Stimulated activated CD4-positive, alpha-beta T cell treated with anti-CD3 and anti-CD28 coated beads, Interleukin-1b, Interleukin-23, amount 100 ng/mL, for 4 hours (primary cell): Measurements from ENCODE around the gene NAB2.
A peak's percentile ranks its signal among the peaks of the same experiment; 100 is the strongest.

Experiments used
- DNase-seq, 2 donors: peaks; one replicate each; pipeline ENCODE4 v3.0.0-alpha.2; 2020; ENCODE audit warnings: low read depth in 2 of 2

Gene NAB2

DNA sequence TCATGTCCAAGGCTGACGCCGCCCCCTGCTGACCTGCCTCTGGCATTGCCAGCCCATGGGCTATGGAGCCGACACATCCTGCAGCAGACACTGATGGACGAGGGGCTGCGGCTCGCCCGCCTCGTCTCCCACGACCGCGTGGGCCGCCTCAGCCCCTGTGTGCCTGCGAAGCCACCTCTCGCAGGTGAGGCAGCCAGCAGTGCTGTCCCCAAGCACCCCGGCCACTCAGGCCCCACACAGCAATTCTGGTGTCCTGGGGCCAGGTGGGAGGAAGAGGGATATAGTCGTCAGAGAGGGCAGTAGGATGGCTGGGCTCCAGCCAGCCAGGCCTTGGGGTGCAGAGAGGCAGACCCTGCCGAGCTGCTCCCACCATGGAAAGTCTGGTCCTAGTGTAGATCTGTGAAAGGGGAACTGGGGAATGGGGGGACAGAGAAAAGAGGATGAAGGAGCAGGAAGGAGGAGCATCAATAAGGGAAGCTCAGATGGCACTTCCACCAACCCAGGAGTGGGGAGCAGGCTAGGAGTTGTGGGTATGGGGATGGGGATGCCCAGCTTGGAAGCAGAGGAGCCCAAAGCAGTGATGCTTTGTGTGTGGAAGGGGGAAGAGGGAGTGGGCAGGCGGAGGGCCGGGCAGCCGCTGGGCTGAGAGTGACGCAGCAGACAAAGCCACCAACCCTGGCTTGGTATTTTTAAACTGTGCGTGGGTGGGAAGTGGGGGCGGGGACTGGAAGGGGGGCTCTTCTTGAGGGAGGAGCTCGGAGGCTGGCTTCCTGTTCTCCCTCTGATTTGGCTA lies 4.7 kb downstream of the NAB2 start:
- peak; percentile 74 to 79 for DNase-seq

DNA sequence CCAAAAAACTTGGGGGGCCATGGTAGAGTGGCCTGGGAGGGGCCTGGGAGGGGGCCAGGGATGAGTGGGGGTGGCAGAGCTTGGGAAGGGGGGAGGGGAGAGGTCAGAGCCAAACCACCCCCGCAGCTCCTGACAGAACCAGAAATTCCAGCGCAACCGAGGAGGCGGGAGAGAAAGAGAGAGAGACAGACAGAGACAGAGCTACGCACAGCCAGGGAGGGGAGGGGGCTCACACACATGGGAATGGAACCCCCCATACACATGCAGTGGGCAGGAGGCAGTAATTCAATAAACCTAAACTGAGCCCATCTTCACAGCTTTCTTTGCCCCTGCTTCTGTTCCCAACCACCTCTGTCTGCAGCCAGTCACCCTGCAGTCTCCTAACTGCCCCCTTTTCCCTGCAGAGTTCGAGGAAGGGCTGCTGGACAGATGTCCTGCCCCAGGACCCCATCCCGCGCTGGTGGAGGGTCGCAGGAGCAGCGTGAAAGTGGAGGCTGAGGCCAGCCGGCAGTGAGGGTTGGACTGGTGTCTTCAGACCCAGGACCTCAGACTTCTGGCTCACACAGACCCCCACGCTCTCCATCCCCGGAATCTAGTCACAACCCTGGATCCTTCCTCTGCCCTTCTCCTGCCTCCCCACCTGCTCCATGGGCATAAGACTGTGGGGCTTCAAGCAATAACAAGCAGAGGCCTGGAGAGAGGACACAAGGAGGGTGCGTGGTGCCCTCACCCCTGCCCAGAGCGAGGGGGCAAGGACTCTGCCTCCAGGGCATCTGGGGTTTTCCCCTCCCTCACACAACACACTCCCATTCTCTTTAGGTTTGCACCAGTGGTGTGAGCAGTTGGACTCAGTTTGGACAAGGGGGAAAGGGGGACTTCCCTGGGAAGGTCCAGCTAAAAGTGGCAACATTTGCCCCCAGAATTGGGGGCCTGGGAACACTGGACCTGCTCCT lies 5.6 kb downstream of the NAB2 start:
- no peak for DNase-seq

DNA sequence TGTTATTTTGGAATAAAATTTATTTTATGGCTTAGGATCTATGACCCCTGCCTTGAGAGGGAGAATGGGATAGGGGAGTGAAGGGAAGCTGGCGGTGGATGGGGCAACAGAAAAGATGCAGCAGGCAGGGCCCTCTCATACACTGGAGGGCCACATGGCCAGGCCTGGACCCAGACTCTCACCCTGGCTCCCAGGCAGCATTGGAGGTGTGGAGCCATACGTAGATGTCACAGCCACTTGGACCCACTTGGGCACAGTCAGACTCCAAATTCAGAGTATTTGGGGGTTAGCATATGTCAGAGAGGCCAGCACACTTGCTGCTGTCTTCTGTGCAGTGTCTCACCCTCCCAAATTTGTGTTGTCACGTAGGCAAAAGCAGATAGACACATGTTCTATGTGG lies 6.5 kb downstream of the NAB2 start:
- no peak for DNase-seq

DNA sequence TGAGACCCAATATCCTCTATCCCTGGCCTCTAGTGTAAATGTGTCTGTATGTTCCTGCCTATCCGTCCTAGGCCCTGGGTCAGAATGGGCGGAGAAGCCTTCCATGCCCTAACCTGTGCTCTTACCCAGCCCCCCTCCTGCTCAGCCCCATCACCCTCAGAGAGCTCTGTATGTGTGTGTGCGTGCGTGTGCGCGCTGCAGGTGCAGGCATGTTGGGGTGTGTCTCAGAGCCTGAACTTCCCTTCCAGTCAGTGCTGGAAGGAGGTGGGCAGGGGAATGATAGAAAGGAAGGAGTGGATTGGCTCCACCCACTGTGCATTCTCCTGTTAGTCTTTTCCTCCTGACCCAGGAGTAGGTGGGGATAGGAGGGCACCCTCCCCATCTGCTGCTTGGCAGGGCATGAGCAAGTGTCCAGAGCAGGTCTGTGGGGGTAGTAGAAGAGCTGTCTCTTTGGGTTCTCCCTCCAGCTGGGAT lies 7.2 kb downstream of the NAB2 start:
- no peak for DNase-seq

DNA sequence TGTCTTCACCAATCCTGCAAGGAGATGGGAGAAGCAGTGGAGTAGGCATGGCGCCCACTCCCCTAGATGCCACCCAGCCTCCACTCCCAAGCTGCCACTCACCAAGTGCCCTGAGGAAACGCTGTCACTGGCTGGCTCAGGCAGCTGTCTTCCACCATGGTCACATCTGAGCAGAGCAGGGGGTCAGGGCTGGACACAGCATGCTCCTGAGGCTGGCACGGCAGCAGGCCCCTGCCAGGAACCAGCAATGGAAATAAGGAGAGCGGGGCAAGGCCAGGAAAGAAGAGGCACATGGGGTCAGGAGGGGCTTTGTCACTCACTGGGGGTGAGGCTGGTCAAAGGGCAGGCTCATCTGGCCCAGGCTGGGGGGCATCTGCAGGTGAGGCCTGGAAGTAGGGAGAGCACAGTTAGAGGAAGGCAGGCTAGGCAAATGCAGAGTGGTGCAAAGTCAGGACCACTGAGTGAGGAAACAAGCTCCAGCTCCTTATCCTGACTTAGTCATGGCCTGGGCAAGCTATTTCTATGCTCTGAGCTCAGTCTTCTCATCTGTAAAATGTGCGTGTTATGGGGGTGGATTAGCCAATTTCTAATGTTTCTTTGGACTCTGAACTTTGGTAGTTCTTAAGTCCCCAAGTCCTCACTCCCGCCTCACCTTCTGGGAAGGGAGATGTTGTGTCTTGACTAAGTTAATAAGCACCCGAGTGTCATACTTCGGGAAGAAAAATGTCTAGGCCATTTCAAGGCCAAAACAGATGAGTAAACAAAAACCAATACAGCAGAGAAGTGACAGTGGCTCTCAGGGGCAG lies 8.0 kb downstream of the NAB2 start:
- DNase-seq: no peak

DNA sequence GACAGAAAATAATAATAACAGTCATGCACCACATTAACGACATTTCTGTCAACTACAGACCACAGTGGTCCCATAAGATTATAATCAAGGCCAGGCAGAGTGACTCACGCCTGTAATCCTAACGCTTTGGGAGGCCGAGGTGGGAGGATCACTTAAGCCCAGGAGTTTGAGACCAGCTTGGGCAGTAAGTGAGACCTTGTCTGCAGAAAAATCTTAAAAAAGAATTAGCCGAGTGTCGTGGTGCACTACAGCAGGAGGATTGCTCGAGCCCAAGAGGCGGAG lies 8.6 kb downstream of the NAB2 start:
- no peak for DNase-seq

DNA sequence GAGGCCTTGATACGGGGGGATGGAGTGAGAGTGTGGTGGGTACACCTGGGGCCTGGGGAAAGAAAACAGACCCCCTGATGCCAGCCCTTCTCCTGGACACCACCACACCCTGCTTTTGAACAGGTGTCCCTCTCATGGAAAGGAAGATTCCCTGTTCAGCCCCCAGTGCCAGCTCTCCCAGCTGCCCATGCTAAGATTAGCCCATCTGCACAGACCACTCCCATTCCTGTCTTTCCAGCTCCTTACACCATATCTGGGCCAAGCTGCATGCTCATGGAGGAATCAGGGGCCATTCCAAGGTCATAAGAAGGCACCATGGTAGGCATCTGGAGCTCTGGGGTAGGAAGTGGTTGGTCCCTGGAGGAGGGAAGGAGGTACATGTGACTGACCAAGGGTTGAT lies 9.6 kb downstream of the NAB2 start:
- DNase-seq: no peak

DNA sequence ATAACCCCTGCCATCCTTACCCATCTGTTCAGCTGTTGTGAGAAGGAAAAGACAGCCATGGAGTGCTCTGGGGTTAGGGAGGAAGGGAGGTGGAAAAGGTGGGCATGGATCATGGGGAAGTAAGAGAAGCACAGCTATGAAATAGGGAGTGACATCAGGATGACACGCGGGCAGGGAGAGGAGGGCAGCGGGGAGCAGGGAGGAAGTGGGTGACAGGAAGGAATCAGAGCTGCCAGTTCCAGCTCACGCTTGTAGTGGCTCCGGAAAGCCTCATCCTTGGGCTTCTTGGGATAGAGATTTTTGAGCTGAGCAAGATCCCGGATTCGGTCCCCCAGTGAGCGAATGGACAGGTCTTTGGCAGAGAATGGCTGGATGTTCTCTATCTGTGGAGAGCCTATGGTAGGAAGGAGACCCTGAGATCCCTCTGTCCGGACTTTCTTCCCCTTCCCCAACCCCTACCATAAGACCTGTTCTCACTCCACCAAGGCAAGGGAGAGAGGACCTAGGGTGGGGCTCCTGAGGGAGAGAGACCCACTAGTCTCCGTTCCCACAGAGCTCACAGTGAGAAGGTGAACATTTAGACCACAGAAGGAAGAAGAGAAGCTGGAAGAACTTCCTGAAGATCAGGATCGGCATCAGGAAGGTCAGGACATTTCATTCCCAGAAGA lies 10.3 kb downstream of the NAB2 start:
- no peak for DNase-seq

DNA sequence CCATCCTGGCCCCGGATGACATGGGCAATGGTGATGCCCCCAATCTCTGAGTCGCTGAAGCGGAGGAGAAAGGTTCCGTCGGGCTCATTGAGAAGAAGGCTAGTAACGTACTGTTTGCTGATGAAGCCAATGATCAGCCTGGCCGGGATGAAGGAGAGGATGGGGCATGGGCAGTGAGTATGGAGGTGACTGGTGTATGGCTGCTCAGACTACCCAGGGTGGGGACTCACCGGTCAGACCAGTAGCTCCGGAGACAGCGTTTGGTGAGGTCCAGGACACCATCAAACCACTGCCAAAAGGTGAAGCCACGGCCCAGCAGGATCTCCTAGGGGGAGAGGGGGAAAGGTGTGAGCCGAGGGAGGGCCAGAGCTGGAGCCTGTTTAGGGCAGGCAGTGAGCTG lies 10.9 kb downstream of the NAB2 start:
- no peak for DNase-seq

DNA sequence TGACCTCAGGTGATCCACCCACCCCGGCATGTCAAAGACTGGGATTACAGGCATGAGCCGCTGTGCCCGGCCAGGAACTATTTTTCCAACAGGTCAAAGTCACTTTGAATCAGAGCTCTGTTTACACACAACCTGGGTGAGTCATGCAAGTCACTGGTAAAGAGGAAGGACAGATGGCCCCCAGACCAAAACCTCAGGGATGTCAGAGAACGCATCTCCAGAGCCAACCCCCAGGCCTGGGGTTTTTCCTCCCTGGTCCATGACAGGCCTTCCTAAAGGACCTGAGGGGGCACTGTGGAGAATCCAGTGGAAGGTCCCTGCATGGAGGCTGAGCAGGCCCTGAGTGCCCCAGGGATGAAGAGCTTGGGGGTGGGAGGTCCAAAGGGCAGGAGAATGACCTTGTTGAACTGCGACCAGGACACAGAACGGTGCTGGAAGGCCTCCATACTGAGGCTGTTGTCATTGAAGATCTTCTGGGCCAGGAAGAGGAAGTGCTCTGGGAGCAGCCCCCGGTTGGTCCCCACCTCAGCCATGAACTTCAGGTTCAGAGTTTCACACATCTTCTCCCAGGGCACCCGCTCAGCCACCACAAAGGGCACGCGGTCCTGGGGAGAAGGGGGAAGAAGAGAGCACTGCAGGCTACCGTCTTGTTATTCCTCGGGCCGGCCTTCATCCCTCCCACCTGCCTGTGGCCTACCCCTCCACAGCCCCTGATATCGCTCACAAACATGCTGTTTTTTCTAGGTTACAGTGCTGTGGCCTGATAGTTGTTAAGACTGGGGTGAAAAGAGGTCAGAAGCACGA lies 13.2 kb downstream of the NAB2 start:
- DNase-seq: no peak

DNA sequence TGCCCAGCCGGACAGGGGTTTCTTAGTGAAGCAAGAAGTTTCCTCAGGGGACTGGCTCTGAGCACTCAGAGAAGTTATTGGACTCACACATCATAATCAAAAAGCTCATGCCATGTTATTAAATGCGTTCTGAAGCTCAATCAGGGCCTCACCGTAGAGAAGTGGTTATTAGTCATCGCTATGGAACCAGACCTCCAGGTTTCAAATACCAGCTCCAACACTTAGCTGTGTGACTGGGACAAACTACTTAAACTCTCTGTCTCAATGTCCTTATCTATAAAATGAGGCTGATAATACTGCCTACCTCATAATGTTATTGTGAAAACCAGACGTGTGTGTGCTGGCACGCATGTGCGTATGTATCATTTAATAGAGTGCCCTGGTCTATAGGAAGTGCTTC lies 14.9 kb downstream of the NAB2 start:
- no peak for DNase-seq

DNA sequence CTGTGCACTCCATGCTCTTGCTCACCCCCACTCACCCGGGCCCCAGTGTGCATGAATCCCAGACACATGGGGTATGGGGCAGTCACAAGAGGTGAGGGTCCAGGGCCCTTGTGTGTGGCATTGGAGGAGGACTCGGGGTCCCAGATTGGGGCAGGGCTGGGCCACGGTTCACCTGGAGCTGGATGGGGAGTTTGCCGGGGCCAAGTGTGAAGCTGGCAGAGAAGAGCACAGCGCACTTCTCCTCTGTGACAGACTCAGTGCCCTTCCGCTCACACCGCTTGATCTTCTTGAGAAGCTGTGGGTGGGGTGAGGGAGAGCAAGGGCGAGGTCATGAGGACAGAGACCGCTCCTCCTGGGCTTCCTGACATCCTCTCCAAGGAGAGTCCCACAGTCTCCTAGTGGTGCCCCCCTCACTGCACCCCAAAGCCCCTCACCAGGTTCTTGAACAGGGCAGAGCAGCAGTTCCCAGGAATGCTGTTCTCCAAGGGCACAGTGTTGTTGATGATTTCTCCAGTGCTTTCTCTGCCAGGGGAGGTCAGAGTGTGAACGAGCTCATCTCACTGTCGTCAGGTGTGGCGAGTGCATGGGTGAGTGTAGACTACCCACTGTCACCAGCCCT lies 15.5 kb downstream of the NAB2 start:
- DNase-seq: no peak

DNA sequence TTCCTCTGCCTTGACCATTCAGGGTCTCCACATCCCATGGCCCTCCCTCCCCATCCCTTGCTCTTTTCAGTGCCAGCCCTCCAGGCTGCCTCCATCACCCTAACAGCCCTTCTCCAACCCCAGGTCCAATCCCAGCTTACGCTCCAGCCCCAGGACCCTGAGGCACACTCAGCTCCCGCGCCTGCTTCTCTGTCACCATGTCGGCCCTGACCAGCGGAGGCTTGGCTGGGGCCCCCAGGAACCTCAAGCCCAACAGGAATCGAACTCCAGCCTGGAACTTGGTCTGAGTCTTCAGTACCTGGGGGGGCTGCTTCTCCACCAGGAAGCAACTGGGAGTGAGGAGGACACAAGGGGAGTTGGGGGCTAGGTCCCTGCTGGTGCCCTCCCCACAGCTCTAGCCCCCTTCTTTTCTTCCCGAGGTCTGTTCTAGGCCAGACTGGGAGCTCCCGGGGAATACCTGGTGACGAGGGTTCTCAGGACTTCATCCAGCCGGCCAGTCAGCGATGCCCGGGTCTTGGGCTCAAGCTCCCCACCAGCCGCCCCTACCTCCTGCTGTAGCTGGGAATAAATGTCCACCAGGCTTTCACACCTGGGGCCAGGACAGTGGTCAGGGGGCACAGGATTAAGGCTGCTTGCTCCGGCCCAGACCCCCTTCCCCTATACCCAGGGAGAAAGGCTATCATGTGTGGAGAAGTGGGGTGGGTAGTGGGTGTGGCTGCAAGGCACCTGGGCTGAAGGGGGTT lies 16.3 kb downstream of the NAB2 start:
- DNase-seq: no peak

DNA sequence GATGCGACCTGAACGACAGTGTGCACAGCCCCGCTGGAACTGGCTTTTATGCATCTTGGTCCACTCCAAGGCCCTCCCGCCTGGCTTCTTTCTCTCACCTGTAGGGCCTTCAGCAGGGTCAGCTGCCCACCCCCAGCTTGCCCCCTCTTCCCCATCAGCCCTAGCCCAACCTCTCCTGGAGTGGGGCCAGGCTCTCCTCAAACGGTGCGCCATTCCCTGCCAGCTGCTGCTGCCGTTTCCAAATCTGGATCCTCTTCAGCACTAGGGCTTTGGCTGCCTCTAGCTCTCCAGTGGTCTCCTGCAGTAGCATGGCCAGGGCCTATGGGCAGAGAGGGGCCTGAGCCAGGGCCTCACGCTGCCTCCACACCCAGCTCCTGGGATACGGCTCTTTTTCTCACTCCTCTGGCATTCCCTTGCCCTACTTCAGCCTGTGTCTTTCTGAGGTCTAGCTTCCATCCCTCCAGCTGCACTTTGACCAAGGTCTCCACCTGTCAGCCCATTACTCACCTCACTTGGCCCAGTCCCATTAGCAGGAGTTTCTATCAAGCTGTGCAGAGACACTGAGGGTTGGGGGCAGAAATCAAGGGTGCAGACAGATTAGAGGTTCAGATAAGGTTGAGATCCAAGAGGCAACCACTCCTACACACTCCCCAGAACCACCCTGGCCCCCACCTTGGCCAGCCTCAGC lies 17.3 kb downstream of the NAB2 start:
- no peak for DNase-seq

DNA sequence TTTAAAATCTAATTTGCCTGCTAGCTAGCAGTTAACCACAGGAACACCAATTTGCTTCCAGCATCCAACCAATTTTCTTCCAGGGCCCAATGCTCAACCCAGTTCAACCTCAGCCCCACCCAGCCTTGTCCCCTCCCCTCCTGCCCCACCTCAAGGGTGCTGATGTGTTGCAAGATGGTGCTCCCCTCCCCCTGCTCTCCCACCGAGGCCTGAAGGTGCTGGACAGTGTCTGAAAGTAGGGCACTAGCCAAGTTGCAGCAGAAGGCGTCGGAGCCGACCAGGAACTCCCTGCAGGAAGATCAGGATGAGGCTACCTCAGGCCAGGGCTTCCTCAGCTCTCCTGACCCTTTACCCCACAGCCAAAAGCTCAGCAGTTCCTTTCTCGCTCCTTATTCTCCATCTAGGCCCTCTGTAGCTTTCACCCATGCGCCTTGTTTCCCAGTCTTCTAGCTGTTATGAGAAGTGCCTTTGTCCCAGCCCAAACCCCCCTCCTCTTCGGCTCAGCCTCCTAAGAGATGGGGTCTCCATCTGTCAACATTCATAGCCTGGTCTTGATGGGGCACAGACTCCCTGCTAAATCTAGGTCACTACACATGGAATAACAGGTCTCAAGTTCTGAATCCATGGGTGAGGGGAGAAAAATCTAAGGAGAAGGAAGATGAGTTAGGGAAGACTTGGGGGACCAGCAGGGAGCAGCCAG lies 18.7 kb downstream of the NAB2 start:
- no peak for DNase-seq

DNA sequence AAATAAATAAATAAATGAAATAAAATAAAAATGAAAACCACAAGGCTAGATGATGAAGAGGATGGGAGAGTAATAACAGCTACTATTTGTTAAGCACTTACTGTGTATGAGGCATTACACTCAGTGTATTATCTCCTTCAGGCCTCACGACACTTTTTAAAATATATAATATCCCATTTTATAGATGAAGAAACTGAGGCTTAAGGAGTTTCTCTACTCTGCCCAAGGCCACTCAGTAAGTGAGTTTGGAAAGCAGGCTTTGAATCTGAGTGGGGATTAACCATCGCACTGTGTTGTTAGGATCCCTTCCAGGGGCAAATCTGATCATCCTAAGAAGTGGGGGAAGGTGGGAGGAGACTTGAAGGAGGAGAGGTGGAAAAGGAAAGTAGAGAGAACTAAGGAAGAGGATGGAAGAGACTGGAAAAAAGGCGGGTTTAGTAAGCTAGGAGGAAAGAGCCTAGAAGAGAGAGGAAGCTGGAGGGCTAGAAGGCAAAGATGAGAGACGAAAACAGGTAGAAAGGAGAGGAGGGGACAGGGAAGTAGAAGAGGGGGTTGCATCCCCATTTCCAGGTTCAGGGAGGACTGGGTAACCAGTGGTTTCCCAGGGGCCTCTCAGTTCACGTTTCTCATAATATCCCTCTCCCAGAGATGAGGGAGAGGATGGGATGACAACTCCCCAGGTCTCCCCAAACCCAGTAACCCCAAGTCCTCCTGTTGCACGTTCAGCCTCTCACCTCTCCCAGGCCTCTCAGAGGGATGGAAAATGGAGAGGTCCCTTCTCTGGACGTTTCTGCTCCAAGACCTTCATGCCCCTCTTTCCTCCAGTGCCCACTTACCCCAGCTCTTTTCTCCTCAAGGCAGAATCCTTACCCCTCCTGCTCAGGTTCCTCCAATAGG lies 20.5 kb downstream of the NAB2 start:
- DNase-seq: no peak
